HL-60 (cell line): Measurements from ENCODE around the gene COBL.

Experiments used
- CTCF ChIP-seq: IDR thresholded peaks from one replicate; pipeline ENCODE4 v1.5.1; 2011; ENCODE audit warnings: low read length, control low read depth, inconsistent platforms; ENCODE audit not compliant: insufficient read depth
- GABPA ChIP-seq: IDR thresholded peaks from 2 replicates; pipeline ENCODE4 v1.6.1; 2012; ENCODE audit warnings: low read depth
- POLR2AphosphoS5 ChIP-seq: IDR thresholded peaks from 2 replicates; pipeline ENCODE4 v1.6.1; 2012; ENCODE audit warnings: low read depth
- REST ChIP-seq: IDR thresholded peaks from 2 replicates; pipeline ENCODE4 v1.6.1; 2012; ENCODE audit warnings: low read depth; ENCODE audit not compliant: insufficient replicate concordance

GRCh38 chr7:51054231-51054630 lies 262.4 kb downstream of the COBL start:
- TF ChIP-seq CTCF (no peak), REST (no peak), GABPA (no peak), POLR2AphosphoS5 (no peak)
